ENCODE results near the gene MEGF8.

DNA sequence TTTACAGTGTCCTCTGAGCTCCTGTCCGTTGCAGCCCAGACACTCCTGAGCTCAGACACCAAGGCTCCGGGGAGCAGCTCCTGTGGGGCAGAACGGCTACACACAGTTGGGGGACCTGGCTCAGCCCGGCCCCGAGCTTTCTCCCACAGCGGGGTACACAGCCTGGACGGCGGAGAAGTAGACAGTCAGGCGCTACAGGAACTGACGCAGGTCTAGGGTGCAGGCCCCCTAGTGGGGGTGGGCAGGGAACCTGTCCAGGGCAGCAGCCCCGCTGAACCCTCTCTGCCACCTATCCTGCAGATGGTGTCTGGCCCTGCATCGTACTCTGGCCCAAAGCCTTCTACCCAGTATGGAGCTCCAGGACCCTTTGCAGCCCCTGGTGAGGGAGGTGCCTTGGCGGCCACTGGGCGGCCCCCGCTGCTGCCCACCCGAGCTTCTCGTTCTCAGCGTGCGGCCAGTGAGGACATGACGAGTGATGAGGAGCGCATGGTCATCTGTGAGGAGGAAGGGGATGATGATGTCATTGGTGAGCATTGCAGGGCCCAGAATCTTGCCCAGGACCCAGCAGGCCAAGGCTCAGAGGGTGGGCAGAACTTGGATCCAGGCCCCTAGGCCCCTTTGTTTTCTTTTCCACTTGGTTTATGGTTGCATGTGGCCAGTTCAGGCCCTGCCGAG, 36.4 kb upstream of the MEGF8 start:
- no peak for TF ChIP-seq CTCF (IDR thresholded peaks at IDR 0.05)
- TF ChIP-seq POLR2A (IDR thresholded peaks at IDR 0.05), result no peak
